HG03196 (cell line): ENCODE measurements around the gene WNT11.

ENCODE experiments used
- ATAC-seq: cut with Tn5 transposase; IDR thresholded peaks from one replicate; pipeline ENCODE4 v1.9.1; 2021; ENCODE audit not compliant: unreplicated experiment

The WNT11 gene

DNA sequence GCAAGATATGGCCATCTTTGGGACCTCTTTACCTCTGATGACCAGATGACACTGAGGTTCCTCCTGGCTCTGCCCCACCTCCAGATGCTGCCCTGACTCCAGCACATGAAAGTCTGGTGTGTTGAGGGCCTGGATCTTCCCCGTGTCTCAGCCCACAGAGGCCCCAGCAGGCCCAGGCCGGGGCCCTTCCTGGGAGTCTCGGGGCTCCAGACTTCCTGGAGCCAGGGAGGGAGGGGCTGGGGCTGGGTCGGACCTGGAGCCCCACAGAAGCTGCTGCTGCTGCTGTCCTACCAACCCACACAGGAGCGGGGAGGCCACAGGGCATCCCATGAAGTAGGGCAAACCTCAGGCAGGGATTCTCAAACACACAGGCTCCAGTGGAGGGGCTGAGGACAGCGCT is 32.2 kb upstream of the WNT11 start:
- no peak for ATAC-seq

DNA sequence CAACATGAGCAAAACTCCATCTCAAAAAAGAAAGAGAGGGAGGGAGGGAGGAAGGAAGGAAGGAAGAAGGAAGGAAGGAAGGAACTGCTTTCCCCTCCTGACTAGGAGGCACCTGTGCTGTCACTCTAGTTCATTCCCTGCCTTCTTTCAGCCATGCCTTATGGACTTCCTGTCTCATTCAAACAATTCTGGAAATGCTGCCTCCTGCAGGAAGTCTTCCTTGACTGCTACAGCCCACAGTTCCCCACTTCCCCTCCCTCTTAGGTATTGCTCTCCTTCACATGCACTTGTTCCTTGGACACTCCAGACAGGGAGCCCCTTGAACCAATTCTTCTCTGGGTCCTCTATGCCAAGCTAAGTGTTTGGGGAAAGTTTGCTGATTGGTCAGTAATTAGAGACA is 31.6 kb upstream of the WNT11 start:
- no peak for ATAC-seq

DNA sequence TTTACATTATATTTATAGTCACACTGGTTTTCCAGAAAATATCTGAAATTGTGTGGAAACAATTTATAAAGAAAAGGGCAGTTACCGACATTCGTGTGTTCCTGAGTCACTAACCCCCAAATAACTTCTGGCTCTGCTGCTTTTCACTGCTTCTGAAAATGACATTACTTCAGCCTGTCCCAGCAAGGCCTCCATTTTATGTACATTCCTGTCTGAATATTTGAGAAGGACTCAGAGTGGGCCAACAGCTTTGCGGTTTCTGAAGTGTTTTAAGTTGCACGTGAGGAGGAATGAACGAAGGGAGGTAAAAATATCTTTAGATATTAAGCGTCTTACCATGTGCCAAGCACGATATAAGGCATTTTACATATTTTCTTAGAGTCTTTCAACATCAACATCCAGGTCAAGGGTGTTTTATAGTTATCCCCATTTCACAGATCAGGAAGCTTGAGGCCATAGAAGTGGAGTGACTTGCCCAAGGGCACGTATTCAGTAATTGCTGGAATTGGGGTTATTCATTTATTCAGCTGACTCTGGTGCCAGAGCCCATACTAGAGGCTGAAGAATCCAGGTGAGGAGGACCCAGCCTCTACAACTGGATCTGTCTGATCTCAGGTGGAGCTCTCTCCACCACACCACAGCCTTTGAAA is 30.8 kb upstream of the WNT11 start:
- no peak for ATAC-seq

DNA sequence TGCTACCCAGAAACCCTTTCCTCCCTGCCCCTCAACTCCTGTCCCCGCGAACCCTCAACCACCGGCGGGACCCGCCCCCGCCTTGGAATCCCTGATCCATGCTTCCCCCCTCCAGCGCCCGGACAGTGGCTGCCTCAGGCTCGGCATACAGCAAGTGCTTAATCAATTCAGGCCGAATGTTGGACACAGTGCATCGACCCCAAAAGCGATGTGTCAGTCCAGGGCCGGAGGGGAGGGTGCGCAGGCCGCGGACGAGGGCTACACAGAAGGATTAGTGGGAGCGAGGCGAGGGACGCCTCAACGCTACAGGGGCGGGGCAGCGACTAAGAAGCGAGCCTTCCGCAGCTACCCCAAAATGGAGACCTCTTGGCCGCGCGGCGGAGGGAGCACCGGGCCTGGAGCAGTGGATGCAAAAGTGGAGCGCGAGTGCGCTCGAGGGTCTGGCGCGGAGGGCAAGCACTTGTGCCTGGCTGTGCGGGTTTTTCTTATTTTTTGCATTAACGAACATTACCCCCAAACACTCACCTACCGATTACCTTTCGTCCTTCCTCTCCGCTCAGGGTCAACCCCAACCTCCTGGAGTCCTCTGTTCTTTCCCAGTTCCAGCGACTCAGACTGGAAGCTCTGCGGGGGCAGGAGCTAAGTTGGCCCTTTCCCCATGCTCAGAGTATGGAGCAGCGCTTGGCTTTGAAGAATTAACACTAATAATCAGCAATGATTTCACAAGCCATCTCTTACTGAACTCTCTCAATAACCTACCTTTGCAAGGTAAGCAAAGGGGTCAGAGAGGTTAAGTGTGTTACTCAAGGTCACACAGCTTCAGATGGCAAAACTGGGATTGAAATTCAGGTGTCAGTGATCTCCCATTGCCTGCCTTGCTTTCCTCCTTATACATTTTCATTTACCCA is 30.0 kb upstream of the WNT11 start:
- peak; percentile 11 for ATAC-seq

DNA sequence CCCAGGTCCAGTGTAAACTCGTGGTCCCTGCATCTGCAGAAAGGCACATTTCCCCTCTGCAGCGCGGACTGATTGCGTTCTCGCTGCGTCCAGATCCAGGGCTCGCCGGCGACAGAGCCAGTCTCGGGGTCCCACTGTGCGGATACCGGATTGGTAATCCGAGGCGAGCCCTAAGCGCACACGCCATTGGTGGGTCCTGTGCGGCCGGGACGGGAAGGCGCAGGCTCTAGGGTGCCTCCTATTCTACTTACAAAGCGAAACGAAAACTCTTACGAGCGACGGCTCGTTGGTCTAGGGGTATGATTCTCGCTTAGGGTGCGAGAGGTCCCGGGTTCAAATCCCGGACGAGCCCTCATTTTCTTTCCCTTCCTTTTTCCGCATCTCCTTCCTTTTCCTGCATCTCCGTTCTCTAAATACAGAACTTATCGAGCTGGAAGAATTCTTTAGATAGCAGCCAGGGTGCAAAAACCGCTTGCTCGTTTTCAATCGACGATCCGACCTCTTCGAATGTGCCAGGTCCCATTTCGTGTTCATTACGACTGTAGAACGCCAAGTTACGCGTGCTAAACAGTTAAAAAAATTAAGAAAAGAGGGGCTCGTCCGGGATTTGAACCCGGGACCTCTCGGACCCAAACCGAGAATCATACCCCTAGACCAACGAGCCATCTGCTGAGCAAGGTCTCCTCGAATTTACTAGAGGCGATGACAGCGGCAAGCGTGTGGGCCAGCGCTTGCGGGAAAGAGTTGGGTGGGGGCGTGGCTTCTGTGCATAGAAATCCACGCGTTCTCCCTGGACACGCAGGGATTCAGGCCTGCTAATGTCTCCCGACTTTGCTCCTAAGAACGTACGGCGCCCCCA is 29.2 kb upstream of the WNT11 start:
- peak; percentile 71 for ATAC-seq

DNA sequence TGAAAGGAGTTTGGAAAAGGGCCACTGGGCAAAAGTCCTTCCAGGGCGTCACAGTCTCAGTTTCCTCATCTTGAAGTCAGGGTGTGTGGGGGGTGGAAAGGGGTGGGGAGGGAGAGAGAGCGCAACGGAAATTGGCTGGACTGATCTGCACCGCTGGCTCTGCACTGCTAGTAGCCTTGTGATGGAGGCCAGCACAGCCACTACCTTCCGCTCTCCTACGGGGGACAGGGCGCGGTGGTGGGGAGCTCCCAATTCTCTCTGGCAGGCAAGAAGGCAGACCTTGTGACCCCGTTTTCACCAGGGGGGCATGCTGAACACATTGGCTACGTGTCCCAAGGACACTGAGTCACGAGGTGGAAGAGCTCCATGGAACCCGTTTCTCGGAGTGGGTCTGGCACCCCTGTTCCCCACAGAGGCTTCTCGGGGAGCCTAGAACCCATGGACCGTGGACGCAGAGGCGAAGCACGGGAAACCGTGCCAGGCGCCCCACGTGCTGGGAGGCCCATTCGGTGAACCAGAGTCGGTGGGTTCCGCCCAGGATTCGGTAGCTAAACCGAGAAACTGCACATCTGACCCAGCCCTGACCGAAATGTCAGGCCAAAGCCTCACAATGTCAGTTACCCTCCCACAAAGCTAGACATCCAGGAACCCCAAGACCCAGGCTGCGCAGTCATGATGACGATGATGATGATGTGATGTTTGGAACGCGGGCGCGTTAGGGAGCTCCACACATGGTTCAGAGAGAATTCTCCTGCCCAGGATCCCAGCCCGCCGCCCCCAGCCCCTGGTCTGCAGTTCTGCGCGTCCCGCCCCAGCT is 28.3 kb upstream of the WNT11 start:
- peak; percentile 9 for ATAC-seq

DNA sequence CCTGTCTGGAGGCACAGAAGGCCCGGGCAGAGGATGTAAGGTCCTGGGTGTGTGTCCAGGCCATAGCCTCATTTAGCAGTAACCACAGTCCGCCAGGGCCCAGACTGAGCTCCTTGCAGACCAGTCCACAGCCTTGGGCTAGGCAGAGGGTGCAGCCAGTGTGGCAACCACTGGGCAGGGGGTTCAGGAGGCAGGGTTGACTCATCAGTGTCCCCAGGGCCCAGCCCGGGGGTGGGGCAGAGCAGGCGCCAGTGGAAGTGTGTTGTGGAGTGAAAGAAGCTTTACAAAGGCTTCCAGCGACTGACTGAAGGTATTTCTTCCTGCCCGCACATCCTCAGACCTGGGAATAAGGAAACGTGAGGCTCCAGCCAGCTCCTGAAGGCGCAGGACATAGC is 27.7 kb upstream of the WNT11 start:
- no peak for ATAC-seq

DNA sequence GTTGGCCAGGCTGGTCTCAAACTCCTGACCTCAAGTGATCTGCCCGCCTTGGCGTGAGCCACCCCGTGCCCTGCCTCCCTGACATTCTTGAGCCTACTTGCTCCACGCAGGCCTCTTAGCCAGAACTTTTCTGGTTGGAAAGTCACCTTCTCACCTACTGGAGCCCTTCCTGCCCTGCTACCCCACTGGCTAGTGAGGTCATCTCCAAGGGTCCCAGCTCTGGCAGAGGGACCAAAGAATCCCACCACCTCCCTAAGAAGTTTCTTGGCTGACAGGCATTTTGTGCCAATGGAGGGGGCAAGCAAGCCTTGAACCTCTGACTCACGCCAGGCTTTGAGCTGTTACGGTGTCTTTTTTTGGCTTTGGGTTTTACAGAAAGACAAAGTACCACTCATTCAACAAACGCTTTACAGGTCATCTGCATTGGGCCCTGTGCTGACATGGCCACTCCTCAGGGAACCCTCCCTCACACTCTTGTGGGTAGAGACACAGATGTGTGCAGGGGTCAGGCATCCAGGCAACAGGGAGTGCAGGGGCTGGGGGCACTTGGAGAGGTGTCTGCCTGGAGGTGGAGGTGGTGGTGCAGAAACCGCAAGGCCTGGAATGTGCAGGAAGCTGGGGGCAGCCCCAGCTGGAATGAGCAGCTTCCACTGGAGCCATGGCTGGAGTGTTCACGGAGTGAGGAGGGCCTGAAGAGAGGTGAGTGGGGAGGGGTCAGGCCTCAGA is 27.1 kb upstream of the WNT11 start:
- no peak for ATAC-seq

DNA sequence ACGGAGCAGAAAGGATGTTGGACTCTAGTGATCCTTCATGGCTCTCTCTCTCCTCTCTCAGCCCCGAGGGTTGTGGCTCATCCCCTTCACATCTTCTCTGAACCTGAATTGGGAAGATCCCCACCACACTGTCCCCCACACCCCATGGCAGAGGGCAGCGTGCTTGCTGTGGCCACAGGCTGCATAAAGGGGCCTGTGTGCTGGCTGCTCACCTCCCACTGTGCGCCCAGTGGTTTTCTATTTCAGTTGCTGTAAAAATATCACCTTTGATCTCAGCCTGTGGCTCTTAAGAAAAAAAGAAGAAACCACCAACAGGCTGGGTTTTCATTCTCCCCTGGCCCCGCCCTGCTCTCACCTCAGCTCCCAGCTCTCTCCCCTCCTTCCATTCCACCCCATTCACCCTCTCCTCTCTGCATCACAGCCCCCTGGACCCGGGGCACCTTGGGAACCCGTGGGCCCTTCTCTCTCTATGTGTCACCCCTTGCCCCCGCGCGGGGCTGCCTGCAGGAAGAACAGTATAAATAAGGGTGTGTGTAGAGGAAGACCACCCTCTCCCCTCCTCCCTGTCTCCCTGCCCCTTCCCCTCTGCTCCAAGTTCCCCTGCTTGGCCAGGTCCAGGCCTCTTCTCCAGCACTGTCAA is 25.8 kb upstream of the WNT11 start:
- no peak for ATAC-seq

DNA sequence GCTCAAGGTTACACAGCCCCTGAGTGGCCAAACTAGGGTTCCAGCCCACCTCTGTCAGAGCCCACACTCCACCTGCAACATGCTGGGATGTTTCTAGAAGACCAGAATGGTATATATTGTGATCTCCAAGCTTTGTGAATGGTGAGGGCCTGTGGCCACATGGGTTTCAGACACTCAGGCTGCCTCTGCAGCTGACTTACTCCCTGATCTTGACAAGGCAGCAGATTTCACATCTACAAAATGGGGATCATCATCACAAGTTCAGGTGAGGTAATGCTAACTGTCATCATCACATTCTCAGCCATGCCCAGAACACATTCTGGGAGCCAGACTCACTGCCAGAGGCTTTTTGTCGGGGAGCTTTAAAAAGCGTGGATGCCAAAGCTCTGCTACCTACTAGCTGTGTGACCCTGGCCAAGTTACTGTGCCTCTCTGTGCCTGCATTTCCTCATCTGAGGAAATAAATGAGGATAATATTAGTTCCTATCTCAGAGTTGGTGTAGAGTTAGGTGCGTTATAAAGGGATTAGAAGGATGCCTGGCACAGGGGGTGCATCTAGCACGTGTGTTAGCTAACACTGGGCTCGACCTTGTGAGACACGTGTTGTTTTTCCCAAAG is 24.9 kb upstream of the WNT11 start:
- no peak for ATAC-seq

DNA sequence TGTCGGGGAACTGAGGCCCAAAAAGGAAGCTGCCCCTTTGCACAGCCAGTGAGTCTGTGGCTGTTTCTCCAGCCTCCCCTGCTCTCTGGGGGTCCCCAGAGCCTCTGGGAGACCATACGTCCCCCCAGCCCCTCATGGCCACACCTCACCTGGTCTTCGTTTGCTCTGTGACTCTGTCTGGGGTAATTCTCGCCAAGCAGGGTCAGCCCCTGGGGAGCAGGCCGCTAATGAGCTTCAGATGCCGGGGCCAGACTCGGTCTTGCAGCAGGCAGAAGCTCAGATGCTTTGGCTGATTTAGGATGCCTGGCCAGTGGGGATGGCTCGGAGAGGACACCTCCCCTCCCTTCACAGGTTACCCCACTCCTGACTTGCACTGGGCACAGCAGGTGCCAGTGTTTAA is 24.1 kb upstream of the WNT11 start:
- no peak for ATAC-seq

DNA sequence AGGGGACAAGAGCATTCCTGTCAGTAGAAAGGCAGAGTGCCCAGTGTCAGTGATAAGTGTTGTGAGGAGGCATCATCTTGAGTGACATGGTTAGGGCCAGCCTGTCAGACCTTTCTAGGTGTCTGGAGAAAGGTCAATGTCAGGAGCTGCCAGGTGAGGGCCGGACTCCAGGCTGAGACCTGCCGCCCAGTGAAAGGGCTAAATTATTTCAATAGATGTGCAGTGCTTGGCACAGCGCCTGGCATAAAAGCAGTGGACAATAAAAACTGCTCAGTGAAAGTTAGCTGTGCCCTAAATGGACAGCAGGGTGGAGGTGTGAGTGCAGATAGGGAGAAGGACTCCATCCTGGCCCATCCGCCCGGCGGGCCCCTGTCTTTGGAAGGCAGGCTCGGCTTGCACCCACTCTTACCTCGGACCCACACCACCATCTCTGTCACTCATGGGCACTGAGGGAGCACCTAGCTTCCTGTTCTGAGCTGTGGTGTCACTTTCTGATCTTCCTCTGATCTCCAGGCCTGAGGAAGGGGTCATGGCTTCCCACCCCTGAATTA is 23.5 kb upstream of the WNT11 start:
- ATAC-seq, result no peak

DNA sequence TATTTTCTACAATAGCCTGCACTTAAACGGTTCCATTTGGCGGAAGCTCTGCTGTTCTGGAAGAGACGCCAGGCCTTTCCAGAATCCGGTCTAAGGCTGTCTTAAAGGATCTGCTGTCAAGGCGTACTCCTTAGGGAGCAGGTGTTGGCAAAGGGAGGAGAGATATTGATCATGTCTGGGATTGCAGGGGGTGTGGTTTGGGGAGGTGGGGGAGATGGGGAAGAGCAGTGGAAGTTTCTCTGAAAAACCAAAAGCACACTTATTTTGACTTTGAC is 22.5 kb upstream of the WNT11 start:
- ATAC-seq, result no peak

DNA sequence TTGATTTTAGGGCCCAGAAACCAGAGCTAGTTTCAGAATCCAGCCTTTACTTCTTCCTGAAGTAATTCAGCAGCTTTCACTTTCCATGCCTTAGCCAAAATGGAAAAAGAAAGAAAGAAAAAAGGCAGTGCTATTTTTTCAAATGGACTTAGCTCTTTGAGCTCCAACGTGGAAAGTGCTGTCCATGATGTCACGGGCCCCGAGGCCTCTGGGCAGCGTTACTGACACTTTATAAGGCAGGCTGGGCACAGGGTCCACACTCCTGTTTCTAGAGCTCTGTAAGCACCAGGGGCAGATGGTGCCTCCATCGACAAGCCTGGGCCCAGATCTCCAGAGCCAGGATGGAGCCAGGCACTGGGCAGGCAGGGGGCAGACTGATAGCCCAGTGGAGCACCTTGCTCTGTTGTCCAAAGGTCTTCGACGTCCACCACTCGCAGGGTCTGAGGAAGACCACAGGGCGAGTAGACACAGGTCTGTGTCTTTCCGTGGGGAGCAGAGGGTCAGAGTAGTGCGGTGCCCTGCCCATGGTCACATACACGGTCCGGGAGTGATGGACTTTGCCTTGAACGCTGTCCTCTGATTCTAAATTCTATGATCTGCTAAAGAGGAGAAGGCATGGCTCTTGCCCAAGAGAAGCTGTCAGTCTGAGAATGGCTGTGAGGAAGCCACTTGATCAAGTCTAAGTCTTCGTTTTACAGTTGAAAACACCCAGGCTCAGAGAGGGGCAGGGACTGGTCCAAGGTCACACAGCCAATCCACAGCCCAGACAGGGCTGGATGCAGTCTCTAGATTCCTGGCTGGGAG is 22.0 kb upstream of the WNT11 start:
- no peak for ATAC-seq

DNA sequence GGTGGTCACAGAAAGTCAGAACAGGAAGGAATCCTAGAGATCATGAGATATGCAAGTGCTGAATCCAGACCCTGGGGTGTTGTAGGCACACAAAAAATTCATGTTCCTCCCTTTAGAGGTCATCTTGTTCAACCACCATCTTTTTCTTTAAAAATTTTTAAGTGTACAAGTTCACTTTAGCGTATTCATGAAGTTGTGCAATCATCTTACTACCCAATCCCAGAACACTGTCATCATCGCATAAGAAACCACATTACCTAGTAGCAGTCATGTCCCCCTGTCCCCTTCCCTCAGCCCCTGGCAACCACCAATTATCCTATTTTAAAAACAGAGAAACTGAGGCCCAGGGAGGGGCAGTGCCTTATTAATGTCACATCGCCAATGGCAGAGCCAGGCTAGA is 20.3 kb upstream of the WNT11 start:
- ATAC-seq, result no peak

DNA sequence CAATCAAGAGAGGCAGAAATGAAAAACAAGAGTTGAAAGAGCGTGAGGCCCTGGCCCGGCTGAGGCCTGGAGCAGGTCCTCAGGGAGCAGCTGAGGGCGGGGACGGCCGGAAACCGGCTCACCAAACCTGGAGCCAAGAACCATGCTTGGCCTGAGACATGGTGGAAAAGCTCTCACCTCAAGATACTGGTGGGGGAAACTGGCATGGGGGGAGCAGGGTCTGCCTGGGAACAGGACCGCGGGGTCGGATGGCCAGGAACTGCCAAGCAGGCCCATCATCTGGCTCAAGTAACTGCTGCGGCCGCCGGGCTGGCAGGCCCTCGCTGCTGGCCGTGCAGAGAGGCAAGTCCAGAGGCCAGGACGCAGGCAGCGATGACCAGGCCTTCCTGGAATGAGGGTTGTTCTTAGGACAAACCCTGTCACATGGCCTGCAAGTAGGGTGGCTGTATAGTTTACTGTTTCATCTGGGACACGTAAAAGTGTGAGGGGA is 18.9 kb upstream of the WNT11 start:
- ATAC-seq, result no peak

DNA sequence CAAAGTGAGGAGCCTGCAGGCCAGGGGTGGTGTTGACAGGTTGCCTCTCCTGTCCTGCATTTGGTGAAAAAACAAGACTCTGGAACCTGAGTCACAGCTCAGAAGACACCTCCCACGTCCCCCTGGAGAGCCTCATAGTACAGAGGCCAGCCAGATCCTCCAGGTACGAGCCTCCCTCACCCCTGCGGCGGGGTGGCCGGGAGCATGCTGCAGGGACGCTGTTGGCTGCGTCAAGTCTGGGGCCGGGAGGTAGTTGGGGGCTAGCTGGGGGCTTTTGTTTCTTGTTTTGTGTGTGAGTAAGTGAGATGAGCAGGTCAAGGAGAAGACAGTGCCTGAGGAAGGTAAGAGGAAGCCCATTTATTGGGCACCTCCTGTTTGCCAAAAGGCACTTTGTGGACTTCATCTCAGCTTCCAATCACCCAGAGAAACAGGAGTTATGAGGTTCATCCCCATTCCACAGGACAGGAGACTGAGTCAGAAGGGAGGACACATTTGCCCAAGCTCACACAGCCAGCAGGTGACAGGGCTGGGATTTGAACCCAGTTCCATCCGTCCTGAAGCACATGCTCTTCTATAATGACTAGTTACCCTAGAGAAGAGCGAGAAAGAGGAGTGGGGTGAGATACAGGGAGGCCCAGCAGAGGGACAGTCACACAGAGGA is 18.3 kb upstream of the WNT11 start:
- no peak for ATAC-seq

DNA sequence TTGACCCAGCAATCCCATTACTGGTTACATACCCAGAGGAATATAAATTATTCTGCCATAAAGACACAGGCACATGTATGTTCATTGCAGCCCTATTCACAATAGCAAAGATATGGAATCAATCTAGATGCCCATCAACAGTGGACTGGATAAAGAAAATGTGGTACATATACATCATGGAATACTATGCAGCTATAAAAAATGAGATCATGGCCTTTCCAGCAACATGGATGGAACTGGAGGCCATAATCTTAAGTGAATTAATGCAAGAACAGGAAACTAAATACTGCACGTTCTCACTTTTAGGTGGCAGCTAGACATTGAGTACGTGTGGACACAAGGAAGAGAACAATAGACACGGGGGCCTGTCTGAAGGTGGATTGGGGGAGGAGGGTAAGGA is 15.1 kb upstream of the WNT11 start:
- no peak for ATAC-seq
